Gastroesophageal sphincter (tissue), 4 donors: Measurements from ENCODE around the gene B4GALT2. TPM values are rescaled to one million over a fixed set of nuclear protein-coding genes. Genes with fewer than 3 reads are reported as not detected.

Experiments used
- ATAC-seq: fragments of 150-250 bp; one replicate; pipeline ENCODE4 v1.9.1; 2016; ENCODE audit warnings: mild to moderate bottlenecking, moderate library complexity
- H3K27ac ChIP-seq, 4 donors: fragments of 200-600 bp; sonication (generic) in 3 of 4; 1 replicate in 3 of 4; 2 replicates in 1 of 4; pipeline ENCODE4 v1.5.1; 2016 to 2019
- H3K27me3 ChIP-seq: fragments of 200-600 bp; sonication (generic); one replicate; pipeline ENCODE4 v1.5.1; 2019
- H3K36me3 ChIP-seq, 2 donors: fragments of 200-600 bp; sonication (generic); one replicate each; pipeline ENCODE4 v1.5.1; 2019; ENCODE audit warnings: control low read depth in 1 of 2
- H3K4me1 ChIP-seq, 3 donors: fragments of 200-600 bp; sonication (generic); 1 replicate in 2 of 3; 2 replicates in 1 of 3; pipeline ENCODE4 v1.5.1; 2016 to 2019; ENCODE audit warnings: control low read depth in 2 of 3
- H3K4me3 ChIP-seq, 2 donors: fragments of 200-600 bp; sonication (generic); one replicate each; pipeline ENCODE4 v1.5.1; 2019; ENCODE audit warnings: mild to moderate bottlenecking in 1 of 2, moderate library complexity in 1 of 2
- H3K9me3 ChIP-seq, 3 donors: fragments of 200-600 bp; sonication (generic); one replicate each; pipeline ENCODE4 v1.5.1; 2017 to 2019; ENCODE audit warnings: control low read depth in 2 of 3
- EP300 ChIP-seq: sonication (generic); formaldehyde crosslinking; IDR thresholded peaks from one replicate; pipeline ENCODE4 v1.6.1; 2017; ENCODE audit warnings: antibody characterized with exemption, mild to moderate bottlenecking
- POLR2A ChIP-seq, 2 donors: fragments of 450-650 bp; IDR thresholded peaks; one replicate each; pipeline ENCODE4 v1.6.1; 2017; ENCODE audit warnings: antibody characterized with exemption in 2 of 2, mild to moderate bottlenecking in 2 of 2, moderate library complexity in 1 of 2
- POLR2AphosphoS5 ChIP-seq: sonication (generic); formaldehyde crosslinking; IDR thresholded peaks from one replicate; pipeline ENCODE4 v1.6.1; 2017; ENCODE audit warnings: antibody characterized with exemption
- WGBS, 2 donors: methylation state at CpG; one replicate each; pipeline ENCODE4 v1.1.5; 2018; ENCODE audit warnings: low coverage in 1 of 2; 5-methylcytosine and 5-hydroxymethylcytosine counted together
- total RNA-seq, 4 donors: library from RNA; depleted of rRNA; stranded (reverse); fragments of >200 nt; gene quantifications; one replicate each; pipeline ENCODE4 v1.1.0, GENCODE V29; 2016
- TF ChIP-seq, protein P1 (sequence below), 4 experiments: fragments of 200-600 bp in 2 of 4; fragments of 450-650 bp in 2 of 4; sonication (generic) in 1 of 4; IDR thresholded peaks; one replicate each; pipeline ENCODE4 v1.5.1; 2017 to 2019; ENCODE audit warnings: antibody characterized with exemption in 4 of 4, mild to moderate bottlenecking in 2 of 4, moderate library complexity in 2 of 4

B4GALT2 gene
- total RNA-seq, 4 donors from 2014 or later, result 34.4 to 129 (median 37.6) TPM

DNA sequence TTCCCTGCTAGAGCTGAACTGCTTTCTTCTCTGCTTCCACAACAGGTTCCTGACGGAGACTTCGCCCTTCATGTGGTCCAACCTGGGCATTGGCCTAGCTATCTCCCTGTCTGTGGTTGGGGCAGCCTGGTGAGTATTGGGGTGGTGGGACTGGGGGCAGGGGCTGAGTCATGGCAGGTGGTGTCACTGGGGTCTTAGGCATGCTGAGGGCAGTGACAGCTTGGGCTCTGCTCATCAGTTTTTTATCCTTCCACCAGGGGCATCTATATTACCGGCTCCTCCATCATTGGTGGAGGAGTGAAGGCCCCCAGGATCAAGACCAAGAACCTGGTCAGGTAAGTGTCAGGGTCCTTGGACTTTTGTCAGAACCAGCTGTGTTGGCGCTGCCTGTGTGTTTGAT is 3.0 kb upstream of the B4GALT2 start:
- peak overlapping the region in 2 of 4 donors; percentile 91 to 92 for H3K27ac ChIP-seq

DNA sequence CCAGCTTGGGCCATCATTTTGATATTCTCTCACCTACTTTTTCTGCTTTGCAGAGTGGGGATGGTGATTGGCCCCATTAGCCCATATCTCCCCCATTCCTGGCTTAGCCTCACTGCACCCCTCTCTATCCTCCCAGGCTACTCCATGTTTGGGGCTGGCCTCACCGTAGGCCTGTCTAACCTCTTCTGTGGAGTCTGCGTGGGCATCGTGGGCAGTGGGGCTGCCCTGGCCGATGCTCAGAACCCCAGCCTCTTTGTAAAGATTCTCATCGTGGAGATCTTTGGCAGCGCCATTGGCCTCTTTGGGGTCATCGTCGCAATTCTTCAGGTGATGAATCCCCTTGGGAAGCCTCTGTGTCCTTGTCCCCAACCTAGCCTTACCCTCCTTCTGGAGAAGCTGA is 2.1 kb upstream of the B4GALT2 start:
- Histone ChIP-seq H3K9me3 (no peaks in the 10 kb centered on the region), H3K4me1 (peaks cover 4 to 64% (median 37%) of the 10 kb centered on the region in 3 donors), H3K4me3 (no peak overlapping the region), H3K36me3 (peaks cover 0 to 46% of the 10 kb centered on the region in 2 donors), H3K27me3 (no peaks in the 10 kb centered on the region), H3K27ac (no peak overlapping the region)
- no peak for ATAC-seq
- 96% methylated on average over 4 of the region's 8 CpGs; no CpG with 5 or more reads in 1 of the 2 donors for WGBS, 2 donors
- no peak for TF ChIP-seq POLR2AphosphoS5
- no peak for TF ChIP-seq POLR2A (IDR thresholded peaks at IDR 0.05)
- TF ChIP-seq, protein P1, sequence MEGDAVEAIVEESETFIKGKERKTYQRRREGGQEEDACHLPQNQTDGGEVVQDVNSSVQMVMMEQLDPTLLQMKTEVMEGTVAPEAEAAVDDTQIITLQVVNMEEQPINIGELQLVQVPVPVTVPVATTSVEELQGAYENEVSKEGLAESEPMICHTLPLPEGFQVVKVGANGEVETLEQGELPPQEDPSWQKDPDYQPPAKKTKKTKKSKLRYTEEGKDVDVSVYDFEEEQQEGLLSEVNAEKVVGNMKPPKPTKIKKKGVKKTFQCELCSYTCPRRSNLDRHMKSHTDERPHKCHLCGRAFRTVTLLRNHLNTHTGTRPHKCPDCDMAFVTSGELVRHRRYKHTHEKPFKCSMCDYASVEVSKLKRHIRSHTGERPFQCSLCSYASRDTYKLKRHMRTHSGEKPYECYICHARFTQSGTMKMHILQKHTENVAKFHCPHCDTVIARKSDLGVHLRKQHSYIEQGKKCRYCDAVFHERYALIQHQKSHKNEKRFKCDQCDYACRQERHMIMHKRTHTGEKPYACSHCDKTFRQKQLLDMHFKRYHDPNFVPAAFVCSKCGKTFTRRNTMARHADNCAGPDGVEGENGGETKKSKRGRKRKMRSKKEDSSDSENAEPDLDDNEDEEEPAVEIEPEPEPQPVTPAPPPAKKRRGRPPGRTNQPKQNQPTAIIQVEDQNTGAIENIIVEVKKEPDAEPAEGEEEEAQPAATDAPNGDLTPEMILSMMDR (IDR thresholded peaks at IDR 0.05), result no peak
- TF ChIP-seq EP300, result no peak

More for the DNA sequence above, 3.0 kb upstream of the B4GALT2 start:
- Histone ChIP-seq H3K4me3 (peak overlapping the region; percentile 60 to 70), H3K36me3 (peaks cover 0 to 46% of the 10 kb centered on the region in 2 donors), H3K27me3 (no peaks in the 10 kb centered on the region), H3K4me1 (peaks cover 4 to 68% (median 37%) of the 10 kb centered on the region in 3 donors), H3K9me3 (no peaks in the 10 kb centered on the region)
- 76 to 83% methylated on average over 2 to 3 of the region's 4 CpGs for WGBS, 2 donors
- TF ChIP-seq, protein P1 (IDR thresholded peaks at IDR 0.05), result no peak
- no peak for TF ChIP-seq EP300
- no peak for TF ChIP-seq POLR2AphosphoS5
- no peak for TF ChIP-seq POLR2A (IDR thresholded peaks at IDR 0.05)
- no peak for ATAC-seq

DNA sequence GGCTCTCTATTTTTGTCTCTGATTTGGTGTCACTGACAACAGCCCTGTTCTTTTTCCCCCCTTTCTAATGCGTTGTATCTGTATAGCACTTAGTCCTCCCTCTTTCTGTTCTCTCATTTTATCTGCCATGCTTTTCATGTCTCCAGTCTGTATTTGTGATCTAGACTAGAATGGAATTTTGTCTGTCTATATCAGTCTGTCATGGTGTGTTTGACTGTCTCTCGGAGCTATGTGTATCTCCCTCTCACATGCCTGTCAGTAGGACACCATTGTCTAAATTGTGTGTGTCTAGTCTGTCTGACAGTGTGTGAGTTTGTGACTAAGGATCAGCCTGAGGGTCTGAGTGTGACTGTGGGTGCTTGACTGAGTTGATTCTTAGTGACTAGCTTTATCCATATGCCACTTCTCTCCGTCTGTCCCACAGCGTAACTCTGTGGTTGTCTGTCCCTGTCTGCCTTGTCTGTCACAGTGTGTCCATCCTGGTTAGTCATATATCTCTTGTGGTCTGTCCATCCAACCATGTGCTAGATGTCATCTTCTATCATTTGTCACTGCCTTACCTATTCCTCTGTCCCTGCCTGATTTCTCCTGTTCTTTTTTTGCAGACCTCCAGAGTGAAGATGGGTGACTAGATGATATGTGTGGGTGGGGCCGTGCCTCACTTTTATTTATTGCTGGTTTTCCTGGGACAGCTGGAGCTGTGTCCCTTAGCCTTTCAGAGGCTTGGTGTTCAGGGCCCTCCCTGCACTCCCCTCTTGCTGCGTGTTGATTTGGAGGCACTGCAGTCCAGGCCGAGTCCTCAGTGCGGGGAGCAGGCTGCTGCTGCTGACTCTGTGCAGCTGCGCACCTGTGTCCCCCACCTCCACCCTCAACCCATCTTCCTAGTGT is 1.4 kb upstream of the B4GALT2 start:
- no peak for TF ChIP-seq POLR2A (IDR thresholded peaks at IDR 0.05)
- TF ChIP-seq POLR2AphosphoS5, result no peak
- TF ChIP-seq, protein P1 (IDR thresholded peaks at IDR 0.05), result no peak
- H3K9me3 ChIP-seq, result no peaks in the 10 kb centered on the region
- no peak overlapping the region for H3K4me3 ChIP-seq
- ATAC-seq, result no peak
- peaks cover 0 to 39% of the 10 kb centered on the region in 2 donors for H3K36me3 ChIP-seq
- H3K27me3 ChIP-seq, result no peaks in the 10 kb centered on the region
- 53 to 75% methylated on average over 2 to 9 of the region's 9 CpGs for WGBS, 2 donors
- peaks cover 4 to 64% (median 37%) of the 10 kb centered on the region in 3 donors for H3K4me1 ChIP-seq
- H3K27ac ChIP-seq, result no peak overlapping the region

DNA sequence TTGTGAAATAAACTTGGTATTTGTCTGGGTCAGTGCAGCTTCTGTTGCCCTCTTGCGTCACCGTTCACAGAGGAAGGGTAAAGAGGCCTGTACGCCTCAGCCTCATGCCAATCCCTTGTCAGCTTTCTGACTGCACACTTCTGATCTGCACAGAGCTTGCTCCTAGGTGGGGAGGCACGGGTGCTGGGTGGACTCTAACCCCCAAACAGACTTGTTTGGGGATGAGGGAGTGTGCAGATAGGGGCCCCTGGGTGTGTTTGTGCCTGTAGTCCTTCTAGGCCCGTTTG is 803 bp upstream of the B4GALT2 start:
- peak overlapping the region in 1 of 4 donors; percentile 33 for H3K27ac ChIP-seq
- H3K36me3 ChIP-seq, result peaks cover 0 to 37% of the 10 kb centered on the region in 2 donors
- H3K9me3 ChIP-seq, result no peaks in the 10 kb centered on the region
- ATAC-seq, result no peak
- TF ChIP-seq POLR2A (IDR thresholded peaks at IDR 0.05), result no peak
- TF ChIP-seq, protein P1 (IDR thresholded peaks at IDR 0.05), result no peak
- no peak for TF ChIP-seq EP300
- no peak for TF ChIP-seq POLR2AphosphoS5
- peaks cover 4 to 64% (median 37%) of the 10 kb centered on the region in 3 donors for H3K4me1 ChIP-seq
- H3K4me3 ChIP-seq, result no peak overlapping the region
- H3K27me3 ChIP-seq, result no peaks in the 10 kb centered on the region
- WGBS, 2 donors, result no CpG with 5 or more reads among the region's 5 CpGs

DNA sequence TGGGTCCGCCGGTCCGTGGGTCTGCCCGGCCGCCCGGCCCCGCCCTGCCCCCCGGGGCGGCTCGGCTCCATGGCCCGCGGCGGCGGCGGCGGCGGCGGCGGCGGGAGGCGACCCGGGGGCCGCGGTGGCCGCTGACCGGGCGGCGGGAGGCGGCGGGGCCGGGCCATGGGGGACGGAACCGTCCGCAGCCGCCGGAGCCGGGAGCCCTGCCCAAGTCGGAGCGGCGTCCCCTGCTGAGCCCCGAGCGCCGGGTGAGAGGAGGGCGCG is 184 bp downstream of the B4GALT2 start:
- peak; percentile 6 for ATAC-seq
- Histone ChIP-seq H3K27ac (peak overlapping the region in 3 of 4 donors; percentile 54 to 80 (median 67)), H3K4me3 (peak overlapping the region; percentile 77 to 88), H3K9me3 (no peaks in the 10 kb centered on the region), H3K27me3 (no peaks in the 10 kb centered on the region), H3K4me1 (peaks cover 4 to 58% (median 37%) of the 10 kb centered on the region in 3 donors), H3K36me3 (peaks cover 0 to 44% of the 10 kb centered on the region in 2 donors)
- TF ChIP-seq POLR2A (IDR thresholded peaks at IDR 0.05), result no peak
- no CpG with 5 or more reads among the region's 45 CpGs for WGBS, 2 donors
